H9 (cell line): ENCODE results near the gene WDR88. TPM values are rescaled to one million over a fixed set of nuclear protein-coding genes. Genes with fewer than 3 reads are reported as not detected.

Experiments
- DNase-seq: peaks from one replicate; pipeline ENCODE4 v3.0.0-alpha.2; 2017
- H2AFZ ChIP-seq: one replicate; pipeline ENCODE4 v1.6.1; 2013; ENCODE audit warnings: mild to moderate bottlenecking, low read length, control low read depth, moderate library complexity
- H2AK5ac ChIP-seq: 2 replicates; pipeline ENCODE4 v1.6.1; 2013; ENCODE audit warnings: low read length, control low read depth, mixed read lengths; ENCODE audit not compliant: insufficient read length
- H2BK120ac ChIP-seq: one replicate; pipeline ENCODE4 v1.6.1; 2013; ENCODE audit warnings: low read depth, mild to moderate bottlenecking, low read length, control low read depth, inconsistent platforms; ENCODE audit not compliant: poor library complexity, severe bottlenecking
- H2BK12ac ChIP-seq: 2 replicates; pipeline ENCODE4 v1.6.1; 2013; ENCODE audit warnings: low read length, control low read depth, mixed read lengths, low read depth; ENCODE audit not compliant: insufficient read length
- H2BK15ac ChIP-seq: 2 replicates; pipeline ENCODE4 v1.6.1; 2013; ENCODE audit warnings: low read depth, low read length, control low read depth
- H2BK20ac ChIP-seq: one replicate; pipeline ENCODE4 v1.6.1; 2013; ENCODE audit warnings: low read depth, mild to moderate bottlenecking, low read length, control low read depth, inconsistent platforms; ENCODE audit not compliant: poor library complexity, severe bottlenecking
- H2BK5ac ChIP-seq: 2 replicates; pipeline ENCODE4 v1.6.1; 2013; ENCODE audit warnings: low read length, control low read depth, mixed read lengths; ENCODE audit not compliant: insufficient read length
- H3K14ac ChIP-seq: 2 replicates; pipeline ENCODE4 v1.6.1; 2013; ENCODE audit warnings: low read length, control low read depth; ENCODE audit not compliant: insufficient read depth
- H3K18ac ChIP-seq: 2 replicates; pipeline ENCODE4 v1.6.1; 2013; ENCODE audit warnings: low read depth, mild to moderate bottlenecking, mixed read lengths, low read length, control low read depth; ENCODE audit not compliant: insufficient read length
- H3K23ac ChIP-seq: 2 replicates; pipeline ENCODE4 v1.6.1; 2013; ENCODE audit warnings: low read length, control low read depth, mixed read lengths, low read depth; ENCODE audit not compliant: insufficient read length
- H3K23me2 ChIP-seq: 2 replicates; pipeline ENCODE4 v1.6.1; 2013; ENCODE audit warnings: low read depth, mild to moderate bottlenecking, mixed read lengths, low read length, control low read depth; ENCODE audit not compliant: insufficient read length, poor library complexity, severe bottlenecking
- H3K27ac ChIP-seq: 2 replicates; pipeline ENCODE4 v1.5.1; 2013; ENCODE audit warnings: low read length, control low read depth, mixed read lengths, low read depth; ENCODE audit not compliant: insufficient read length
- H3K27me3 ChIP-seq: 2 replicates; pipeline ENCODE4 v1.6.1; 2013; ENCODE audit warnings: low read length, control low read depth, inconsistent platforms; ENCODE audit not compliant: insufficient read depth
- H3K4ac ChIP-seq: 2 replicates; pipeline ENCODE4 v1.6.1; 2013; ENCODE audit warnings: low read depth, mild to moderate bottlenecking, control low read depth, inconsistent platforms, low read length, moderate library complexity
- H3K4me1 ChIP-seq: 2 replicates; pipeline ENCODE4 v1.6.1; 2013; ENCODE audit warnings: low read length, control low read depth, inconsistent platforms; ENCODE audit not compliant: insufficient read depth
- H3K4me2 ChIP-seq: 2 replicates; pipeline ENCODE4 v1.6.1; 2013; ENCODE audit warnings: low read length, control low read depth, mixed read lengths; ENCODE audit not compliant: insufficient read length, insufficient read depth
- H3K56ac ChIP-seq: 2 replicates; pipeline ENCODE4 v1.6.1; 2013; ENCODE audit warnings: low read depth, mild to moderate bottlenecking, mixed read lengths, low read length, control low read depth; ENCODE audit not compliant: insufficient read length
- H3K79me1 ChIP-seq: 2 replicates; pipeline ENCODE4 v1.6.1; 2013; ENCODE audit warnings: low read depth, mild to moderate bottlenecking, moderate library complexity, low read length, control low read depth, inconsistent platforms; ENCODE audit not compliant: insufficient read depth, poor library complexity, severe bottlenecking
- H3K79me2 ChIP-seq: 2 replicates; pipeline ENCODE4 v1.6.1; 2013; ENCODE audit warnings: low read length, control low read depth, inconsistent platforms; ENCODE audit not compliant: insufficient read depth
- H3K9ac ChIP-seq: 2 replicates; pipeline ENCODE4 v1.6.1; 2013; ENCODE audit warnings: low read length, control low read depth, mixed read lengths; ENCODE audit not compliant: insufficient read length; ENCODE audit errors: extremely low read depth
- H3K9me3 ChIP-seq: one replicate; pipeline ENCODE4 v1.6.1; 2013; ENCODE audit warnings: low read depth, low read length, inconsistent platforms; ENCODE audit not compliant: control insufficient read depth
- H3T11ph ChIP-seq: one replicate; pipeline ENCODE4 v1.6.1; 2013; ENCODE audit warnings: mild to moderate bottlenecking, low read length, control low read depth, inconsistent platforms
- H4K20me1 ChIP-seq: one replicate; pipeline ENCODE4 v1.6.1; 2013; ENCODE audit not compliant: control insufficient read depth, insufficient read length, insufficient read depth
- H4K5ac ChIP-seq: 2 replicates; pipeline ENCODE4 v1.6.1; 2013; ENCODE audit warnings: low read depth, mild to moderate bottlenecking, mixed read lengths, low read length, control low read depth; ENCODE audit not compliant: insufficient read length
- H4K8ac ChIP-seq: replicated peaks from 2 replicates; pipeline ENCODE4 v1.6.1; 2013; ENCODE audit warnings: low read length, control low read depth, mixed read lengths, low read depth; ENCODE audit not compliant: insufficient read length
- H4K91ac ChIP-seq: 2 replicates; pipeline ENCODE4 v1.6.1; 2013; ENCODE audit warnings: low read depth, mild to moderate bottlenecking, moderate library complexity, mixed read lengths, low read length, control low read depth; ENCODE audit not compliant: insufficient read length
- H3K27ac Mint-ChIP-seq, 3 experiments: 2 replicates in 2 of 3; 3 replicates in 1 of 3; pipeline ENCODE4 v1.8.0; 2020 to 2021; ENCODE audit warnings: mixed read lengths in 3 of 3, mild to moderate bottlenecking in 1 of 3, moderate library complexity in 1 of 3
- H3K27me3 Mint-ChIP-seq: 2 replicates; pipeline ENCODE4 v1.8.0; 2021; ENCODE audit warnings: low read depth, mild to moderate bottlenecking, moderate library complexity, mixed read lengths
- H3K36me3 Mint-ChIP-seq, 3 experiments: 2 replicates in 2 of 3; 3 replicates in 1 of 3; pipeline ENCODE4 v1.8.0; 2020 to 2021; ENCODE audit warnings: low read depth in 3 of 3, mixed read lengths in 3 of 3; ENCODE audit not compliant: insufficient read depth in 1 of 3
- H3K4me1 Mint-ChIP-seq, 2 experiments: 2 replicates each; pipeline ENCODE4 v1.8.0; 2020; ENCODE audit warnings: mixed read lengths in 2 of 2
- H3K4me3 Mint-ChIP-seq, 2 experiments: 2 replicates in 1 of 2; 3 replicates in 1 of 2; pipeline ENCODE4 v1.8.0; 2020 to 2021; ENCODE audit warnings: mild to moderate bottlenecking in 2 of 2, mixed read lengths in 2 of 2, moderate library complexity in 1 of 2
- H3K9me3 Mint-ChIP-seq, 2 experiments: 2 replicates in 1 of 2; 3 replicates in 1 of 2; pipeline ENCODE4 v1.8.0; 2020; ENCODE audit warnings: mild to moderate bottlenecking in 2 of 2, mixed read lengths in 2 of 2, moderate library complexity in 1 of 2
- CTCF ChIP-seq: fragments of 200-600 bp; sonication (generic); conservative IDR thresholded peaks from 3 replicates; pipeline ENCODE4 v1.8.0; 2021; ENCODE audit warnings: antibody characterized with exemption, mild to moderate bottlenecking
- WGBS: extraction: QIAGEN DNeasy Blood & Tissue Kit; methylation state at CpG from one replicate; pipeline ENCODE4 v1.1.7; 2013; ENCODE audit warnings: missing lambda C conversion rate, low lambda C conversion rate, mixed read lengths; ENCODE audit not compliant: insufficient read length; ENCODE audit errors: extremely low coverage; 5-methylcytosine and 5-hydroxymethylcytosine counted together
- total RNA-seq: library from RNA; stranded (reverse); gene quantifications from 2 replicates; pipeline ENCODE4 v1.2.1, GENCODE V29; 2021

Gene WDR88
- total RNA-seq, 1 experiment from 2014 or later: not detected

DNA sequence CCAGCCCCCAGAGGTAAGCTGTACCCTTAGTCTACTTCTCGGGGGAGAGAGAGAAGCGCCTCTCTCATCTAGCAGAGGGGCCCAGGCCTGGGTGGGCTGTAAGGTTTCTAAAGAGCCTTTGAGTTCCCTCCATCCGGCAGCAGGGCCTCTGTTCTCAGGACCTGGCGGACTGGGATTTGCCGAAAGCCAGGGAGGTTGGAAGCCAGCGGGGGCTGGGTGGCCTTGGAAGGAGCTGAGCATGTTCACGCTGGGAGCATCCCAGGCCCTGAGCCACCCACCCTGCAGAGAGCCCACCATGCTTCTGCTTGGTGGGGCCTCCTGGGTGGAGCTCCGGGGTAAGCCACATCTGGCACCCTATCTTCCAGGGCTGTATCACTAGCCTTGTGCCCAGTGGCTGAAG, 86.0 kb downstream of the WDR88 start:
- no CpG with 5 or more reads among the region's 8 CpGs for WGBS
- H3K9me3 Mint-ChIP-seq: no peaks in the 10 kb centered on the region
- peaks cover 9 to 17% of the 10 kb centered on the region in 2 experiments for H3K4me1 Mint-ChIP-seq
- Histone ChIP-seq H3K4ac (no peak overlapping the region), H3K4me1 (no peaks in the 10 kb centered on the region), H3K27me3 (no peaks in the 10 kb centered on the region), H3K23me2 (no peaks in the 10 kb centered on the region), H2BK15ac (no peak overlapping the region), H3K18ac (no peak overlapping the region), H2BK12ac (no peak overlapping the region), H3T11ph (no peak overlapping the region), H2BK5ac (no peak overlapping the region), H3K23ac (no peak overlapping the region), H2BK120ac (no peak overlapping the region), H3K4me2 (no peak overlapping the region), H4K20me1 (no peaks in the 10 kb centered on the region), H3K9me3 (no peaks in the 10 kb centered on the region), H3K14ac (no peak overlapping the region), H3K9ac (no peak overlapping the region), H2BK20ac (no peak overlapping the region), H4K8ac (no peak overlapping the region), H2AK5ac (no peak overlapping the region), H3K56ac (no peak overlapping the region), H3K79me1 (no peaks in the 10 kb centered on the region), H2AFZ (no peak overlapping the region), H3K27ac (no peak overlapping the region), H4K91ac (no peak overlapping the region), H4K5ac (no peak overlapping the region), H3K79me2 (no peaks in the 10 kb centered on the region)
- no peaks in the 10 kb centered on the region for H3K36me3 Mint-ChIP-seq
- TF ChIP-seq CTCF: no peak
- H3K4me3 Mint-ChIP-seq: no peak overlapping the region
- peaks cover 10% of the 10 kb centered on the region for H3K27me3 Mint-ChIP-seq
- H3K27ac Mint-ChIP-seq: no peak overlapping the region
- DNase-seq: no peak
